ENCODE results near the gene ACYP2.

ACYP2 gene

GRCh38 chr2:54164106-54164505 is 48.7 kb downstream of the ACYP2 start:
- DNase-seq: no peak

- no peak for DNase-seq
Observed at GRCh38 chr2:54166121-54166773, 50.8 kb downstream of the ACYP2 start.

DNA sequence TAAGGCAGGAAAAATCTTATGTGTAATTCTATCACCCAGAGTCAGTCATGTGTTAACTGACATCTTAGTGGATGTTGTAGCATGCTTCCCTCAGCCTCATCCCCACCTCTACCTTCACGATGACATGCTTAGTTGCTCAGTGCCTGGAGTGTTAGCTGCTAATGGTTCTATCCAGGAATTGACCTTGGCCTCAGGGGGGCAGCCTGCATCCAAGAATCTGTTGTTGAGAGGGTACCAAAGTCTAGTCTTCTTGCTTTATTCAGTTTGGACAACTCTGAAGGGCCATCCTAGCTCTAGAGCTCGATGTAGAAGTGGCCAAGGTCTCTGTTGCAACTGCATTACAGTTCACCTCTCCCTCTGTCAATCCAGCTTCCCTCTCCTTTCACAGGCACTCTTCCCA is 61.2 kb downstream of the ACYP2 start:
- DNase-seq: no peak

GRCh38 chr2:54183281-54183680 is 67.9 kb downstream of the ACYP2 start:
- no peak for DNase-seq

- no peak for DNase-seq
Observed at GRCh38 chr2:54183972-54184371, 68.6 kb downstream of the ACYP2 start.

- DNase-seq: no peak
Observed at GRCh38 chr2:54185105-54185504, 69.7 kb downstream of the ACYP2 start.

- DNase-seq: no peak
Observed at GRCh38 chr2:54187331-54187730, 71.9 kb downstream of the ACYP2 start.

GRCh38 chr2:54189539-54189938 is 74.1 kb downstream of the ACYP2 start:
- no peak for DNase-seq

DNA sequence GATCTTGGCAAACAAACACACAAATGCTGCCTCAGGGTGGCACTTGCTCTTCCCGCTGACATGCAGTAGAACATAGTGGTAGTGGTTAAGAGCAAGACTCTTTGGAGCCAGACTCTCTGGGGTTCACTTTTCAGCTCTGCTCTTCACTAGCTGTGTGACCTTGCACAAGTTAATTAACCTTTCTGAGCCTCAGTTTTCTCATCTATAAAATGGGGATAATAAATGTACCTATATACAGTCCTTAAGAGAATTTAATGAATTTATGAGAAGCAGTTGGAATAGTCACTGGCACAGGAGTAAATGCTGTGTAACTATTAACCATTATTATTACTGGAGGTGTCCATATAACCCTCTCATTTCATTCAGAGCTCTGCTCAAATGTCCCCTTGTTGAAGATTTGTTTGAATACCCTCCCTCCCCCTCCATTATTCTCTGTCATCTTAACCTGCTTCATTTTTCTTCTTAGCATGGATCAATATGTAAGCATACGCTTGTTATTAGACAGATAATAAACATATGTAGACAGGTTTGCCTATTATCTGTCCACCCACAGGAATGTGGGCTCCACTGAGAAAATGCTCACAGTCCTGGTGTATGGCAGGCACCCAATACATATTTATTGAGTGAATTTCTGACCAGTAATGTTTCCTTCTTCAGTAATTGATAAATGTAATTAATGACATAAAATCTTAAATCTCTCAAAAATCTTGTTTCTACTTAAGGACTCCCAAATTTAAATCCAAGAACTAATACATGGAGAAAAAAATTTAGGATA is 76.1 kb downstream of the ACYP2 start:
- DNase-seq: no peak

DNA sequence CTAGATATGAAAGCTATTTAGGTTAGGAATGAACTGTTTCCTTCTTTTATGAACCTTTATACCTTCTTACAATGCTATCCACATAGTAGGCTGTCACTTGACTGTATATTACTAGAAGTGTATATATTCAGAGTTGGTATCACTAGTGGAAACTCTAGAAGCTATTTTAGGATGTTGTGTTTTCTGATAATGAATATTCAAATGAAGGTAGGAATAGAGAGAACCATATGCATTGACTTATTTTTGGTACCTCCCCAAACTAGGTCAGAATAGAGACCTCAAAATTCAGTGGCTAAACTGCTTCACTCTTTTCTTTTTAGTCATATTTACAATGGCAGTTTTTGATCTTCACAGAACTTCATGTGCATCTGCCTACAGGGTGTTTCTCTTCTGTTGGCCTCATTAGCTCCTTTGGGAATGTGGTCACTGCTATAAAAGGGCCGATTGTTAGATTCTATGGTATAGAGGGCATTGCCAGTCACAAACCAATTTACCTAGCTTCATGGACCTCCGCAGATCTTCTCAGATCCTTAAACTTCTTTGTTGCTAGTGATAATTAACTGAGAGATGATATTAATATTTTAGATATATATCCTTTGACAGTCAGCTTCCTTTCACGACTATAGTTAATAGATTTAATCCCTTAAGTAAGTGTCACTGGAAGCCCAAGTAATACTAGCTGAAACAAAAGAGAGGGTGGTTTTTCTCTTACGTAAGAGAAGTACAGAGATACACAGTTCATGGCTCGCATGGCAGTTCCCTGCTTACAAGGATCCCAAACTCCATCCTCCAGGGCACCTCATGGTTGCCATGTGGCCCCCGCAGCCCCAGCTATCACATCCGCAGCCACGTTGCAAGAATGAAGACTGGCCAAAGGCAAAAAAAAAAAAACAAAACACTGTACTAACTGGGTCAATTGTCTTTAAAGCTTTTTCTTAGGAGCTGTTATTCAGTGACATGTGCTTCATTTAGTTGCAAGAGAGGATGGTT is 79.6 kb downstream of the ACYP2 start:
- no peak for DNase-seq

- no peak for DNase-seq
Observed at GRCh38 chr2:54196646-54197045, 81.2 kb downstream of the ACYP2 start.

GRCh38 chr2:54204476-54204875 is 89.1 kb downstream of the ACYP2 start:
- DNase-seq: no peak

GRCh38 chr2:54206596-54206995 is 91.2 kb downstream of the ACYP2 start:
- DNase-seq: no peak

DNA sequence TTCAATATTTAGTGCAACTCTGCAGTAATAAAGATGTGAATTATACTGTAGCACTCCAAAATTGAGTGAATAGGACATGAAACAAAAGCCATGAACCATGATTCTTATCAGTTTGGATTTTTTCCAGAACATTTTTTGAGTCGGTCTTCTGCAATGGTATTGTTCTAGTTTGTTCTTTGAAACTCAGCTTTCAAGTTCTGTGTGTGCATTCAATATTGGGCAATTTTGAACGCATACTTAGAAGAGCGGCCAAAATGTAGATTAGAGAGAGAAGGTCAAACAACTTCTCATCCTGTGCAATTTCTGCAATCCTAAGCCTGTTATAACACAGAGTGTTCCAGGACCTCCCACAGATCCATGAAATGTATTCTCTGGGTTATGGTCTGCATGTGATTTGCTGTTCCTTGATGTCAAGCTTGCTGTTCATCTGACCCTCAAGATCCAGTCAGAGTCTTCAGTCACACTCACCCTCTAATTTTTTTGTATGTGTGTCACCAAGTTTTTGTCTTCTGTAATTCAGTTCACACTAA is 92.3 kb downstream of the ACYP2 start:
- no peak for DNase-seq

GRCh38 chr2:54208364-54209240 is 93.2 kb downstream of the ACYP2 start:
- DNase-seq: no peak

DNA sequence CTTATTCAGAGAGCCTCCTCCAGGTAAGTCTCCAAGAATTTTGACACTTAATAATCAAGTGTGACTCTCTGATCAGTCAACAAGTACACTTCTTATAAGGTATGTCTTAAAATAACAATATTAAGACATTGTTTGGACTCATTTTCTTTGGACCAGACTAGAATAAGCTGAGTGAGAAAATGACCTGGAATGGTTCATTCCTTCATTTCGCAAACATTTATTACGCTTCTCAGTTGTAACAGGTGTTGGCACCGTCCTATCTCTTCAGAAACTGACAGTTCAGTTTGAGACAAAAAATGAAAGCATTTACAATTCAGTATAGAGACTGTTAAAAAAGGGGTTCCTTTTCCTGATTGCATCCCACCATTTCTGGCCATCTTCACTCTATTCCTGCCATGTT is 94.0 kb downstream of the ACYP2 start:
- no peak for DNase-seq

GRCh38 chr2:54212456-54212855 is 97.0 kb downstream of the ACYP2 start:
- DNase-seq: no peak

GRCh38 chr2:54213082-54213481 is 97.7 kb downstream of the ACYP2 start:
- DNase-seq: no peak

- no peak for DNase-seq
Observed at GRCh38 chr2:54224997-54225396, 109.6 kb downstream of the ACYP2 start.

GRCh38 chr2:54226260-54226659 is 110.8 kb downstream of the ACYP2 start:
- DNase-seq: no peak

GRCh38 chr2:54227798-54228197 is 112.4 kb downstream of the ACYP2 start:
- no peak for DNase-seq

GRCh38 chr2:54228945-54229344 is 113.5 kb downstream of the ACYP2 start:
- DNase-seq: no peak
